ENCODE data around the gene RAP1B. TPM values are rescaled to one million over a fixed set of nuclear protein-coding genes. Genes with fewer than 3 reads are reported as not detected.

Gene RAP1B
- total RNA-seq, 6 experiments from 2014 or later: 179 to 221 (median 213) TPM

GRCh38 chr12:68695454-68695853 is 84.8 kb downstream of the RAP1B start:
- H3K9me3 Mint-ChIP-seq: no peaks in the 10 kb centered on the region
- H3K36me3 Mint-ChIP-seq (ENCODE audit: low read depth): peaks cover 23% of the 10 kb centered on the region
- no peaks in the 10 kb centered on the region for H3K27me3 Mint-ChIP-seq (ENCODE audit: insufficient read depth)
- H3K27ac Mint-ChIP-seq: no peak overlapping the region
- no peak overlapping the region for H3K4me3 Mint-ChIP-seq
- TF ChIP-seq CTCF (IDR thresholded peaks at IDR 0.05): no peak
- no peaks in the 10 kb centered on the region for H3K4me1 Mint-ChIP-seq (ENCODE audit: low read depth)
- no peak for DNase-seq

- H3K9me3 Mint-ChIP-seq: no peaks in the 10 kb centered on the region
- H3K36me3 Mint-ChIP-seq (ENCODE audit: low read depth): peaks cover 28% of the 10 kb centered on the region
- TF ChIP-seq CTCF (IDR thresholded peaks at IDR 0.05): no peak
- no peaks in the 10 kb centered on the region for H3K27me3 Mint-ChIP-seq (ENCODE audit: insufficient read depth)
- H3K4me3 Mint-ChIP-seq: no peak overlapping the region
- DNase-seq: no peak
- no peaks in the 10 kb centered on the region for H3K4me1 Mint-ChIP-seq (ENCODE audit: low read depth)
- H3K27ac Mint-ChIP-seq: no peak overlapping the region
Measured at GRCh38 chr12:68699486-68699885, 88.8 kb downstream of the RAP1B start.

Other genes starting within 250 kb of the RAP1B start
- 10 to 100 TPM; 35.0 to 49.9 (median 48.6) TPM for gene NUP107, start 76.1 kb downstream of the RAP1B start, total RNA-seq (2021; fragmentation: NEBNext Ultra II Directional; extraction: Animal tissue kit (Norgen Biotek cat#: 25700))
- 10 to 100 TPM; 10.7 to 17.0 (median 12.0) TPM for gene SLC35E3, start 135.3 kb downstream of the RAP1B start, total RNA-seq (2021; fragmentation: NEBNext Ultra II Directional; extraction: Animal tissue kit (Norgen Biotek cat#: 25700))
- 100 to 1,000 TPM; 216 to 270 (median 236) TPM for gene MDM2, start 197.3 kb downstream of the RAP1B start, total RNA-seq (2021; fragmentation: NEBNext Ultra II Directional; extraction: Animal tissue kit (Norgen Biotek cat#: 25700))

All from HFFc6 (cell line).